ENCODE results near the gene MRPL9. TPM values are rescaled to one million over a fixed set of nuclear protein-coding genes. Genes with fewer than 3 reads are reported as not detected.
"Not testable (repeated sequence)": the region's sequence is repeated elsewhere in the genome, so short reads cannot be mapped to it uniquely, and the experiment has no call there.

Gene MRPL9
- total RNA-seq, 2 experiments from 2014 or later = 121 to 141 TPM

DNA sequence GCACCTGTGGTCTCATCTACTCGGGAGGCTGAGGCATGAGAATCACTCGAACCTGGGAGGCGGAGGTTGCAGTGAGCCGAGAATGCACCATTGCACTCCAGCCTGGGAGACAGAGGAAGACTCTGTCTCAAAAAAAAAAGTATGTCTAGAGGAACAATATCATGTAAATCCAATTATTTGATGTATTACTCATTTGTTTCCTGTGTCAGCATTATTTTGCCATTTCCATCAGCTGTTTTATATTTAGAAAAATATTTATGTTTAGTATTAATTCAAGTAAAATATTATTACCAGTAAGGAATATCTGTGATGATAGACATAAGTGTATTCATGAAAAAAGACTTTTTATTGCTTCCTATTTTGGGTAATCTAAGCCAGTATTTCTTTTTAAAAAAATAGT is 14.0 kb upstream of the MRPL9 start:
- POLR2A ChIA-PET = interaction anchor here (0.8 kb wide), 1 partner anchor 13 kb away, joined by 4 read pairs; no protein-coding TSS in a partner anchor
- intact Hi-C loops (cut with micrococcal nuclease) = no loop called here
- no peaks in the 10 kb centered on the region for H3K27me3 Mint-ChIP-seq
- H3K4me3 Mint-ChIP-seq = no peak overlapping the region
- peaks cover 2% of the 10 kb centered on the region for H3K36me3 Mint-ChIP-seq (ENCODE audit: low read depth)
- no peak overlapping the region for H3K27ac Mint-ChIP-seq
- no peaks in the 10 kb centered on the region for H3K9me3 Mint-ChIP-seq
- H3K4me1 Mint-ChIP-seq (ENCODE audit: low read depth) = no peaks in the 10 kb centered on the region
- DNase-seq = no peak
- no peak for TF ChIP-seq CTCF (IDR thresholded peaks at IDR 0.05)
- CTCF ChIA-PET = no interaction called here
- no peak for ATAC-seq

- POLR2A ChIA-PET = no interaction called here
- Mint-ChIP-seq H3K36me3 (ENCODE audit: low read depth) (peaks cover 2% of the 10 kb centered on the region), H3K4me3 (no peak overlapping the region), H3K9me3 (no peaks in the 10 kb centered on the region), H3K4me1 (ENCODE audit: low read depth) (no peaks in the 10 kb centered on the region), H3K27ac (no peak overlapping the region), H3K27me3 (no peaks in the 10 kb centered on the region)
- no peak for DNase-seq
- no peak for ATAC-seq
- CTCF ChIA-PET = no interaction called here
- no peak for TF ChIP-seq CTCF (IDR thresholded peaks at IDR 0.05)
- intact Hi-C loops (cut with micrococcal nuclease) = no loop called here
Observed at GRCh38 chr1:151776665-151777062, 13.4 kb upstream of the MRPL9 start.

DNA sequence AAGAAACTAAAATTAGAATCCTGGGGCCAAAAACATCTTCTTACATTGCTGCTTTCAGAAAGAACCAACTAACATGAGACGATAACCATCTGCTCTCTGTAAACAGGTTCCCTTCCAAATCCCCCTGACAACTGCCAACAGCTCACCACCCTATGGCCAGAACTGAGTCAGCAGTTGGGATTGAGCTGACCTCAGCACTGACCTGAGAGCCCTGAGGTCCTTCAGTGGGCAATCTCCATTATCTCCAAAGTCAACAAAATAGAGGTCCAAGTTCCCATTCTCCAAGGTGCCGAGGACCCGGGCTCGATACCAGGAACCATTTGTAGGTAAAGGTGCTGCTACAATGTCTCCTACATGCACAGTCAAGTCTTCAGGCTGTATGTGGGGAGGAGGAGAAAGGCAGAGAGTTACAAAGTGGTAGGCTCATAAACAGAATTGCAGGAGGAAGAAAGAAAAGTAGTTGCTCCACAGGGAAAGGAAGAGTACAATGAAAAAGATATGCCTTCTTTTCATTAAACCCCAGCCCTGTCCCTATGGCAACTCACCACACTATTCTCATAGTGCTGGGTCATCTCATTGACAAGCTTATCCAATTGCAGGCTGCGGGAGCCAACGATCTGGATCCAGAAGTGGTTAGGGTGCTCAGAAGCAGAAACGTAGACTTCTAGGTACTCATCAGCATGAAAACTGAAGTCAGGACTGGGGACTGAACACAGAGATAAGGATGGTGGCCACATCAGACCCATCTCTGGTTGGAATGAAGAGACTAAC is 12.8 kb upstream of the MRPL9 start:
- Mint-ChIP-seq H3K9me3 (no peaks in the 10 kb centered on the region), H3K4me1 (ENCODE audit: low read depth) (no peaks in the 10 kb centered on the region), H3K27ac (no peak overlapping the region), H3K36me3 (ENCODE audit: low read depth) (peaks cover 2% of the 10 kb centered on the region), H3K27me3 (no peaks in the 10 kb centered on the region), H3K4me3 (no peak overlapping the region)
- DNase-seq = no peak
- ChIA-PET POLR2A (no interaction called here), CTCF (no interaction called here)
- no peak for ATAC-seq
- intact Hi-C loops (cut with micrococcal nuclease) = no loop called here
- no peak for TF ChIP-seq CTCF (IDR thresholded peaks at IDR 0.05)

- POLR2A ChIA-PET = no interaction called here
- Mint-ChIP-seq H3K27ac (no peak overlapping the region), H3K36me3 (ENCODE audit: low read depth) (no peaks in the 10 kb centered on the region), H3K4me1 (ENCODE audit: low read depth) (no peaks in the 10 kb centered on the region), H3K27me3 (no peaks in the 10 kb centered on the region), H3K4me3 (no peak overlapping the region), H3K9me3 (no peaks in the 10 kb centered on the region)
- intact Hi-C loops (cut with micrococcal nuclease) = no loop called here
- CTCF ChIA-PET = interaction anchor here (1.1 to 1.3 kb wide), 3 partner anchors 12 to 56 kb away, joined by 3 to 4 read pairs (median 3); partner anchors contain the start of genes MRPL9 and RORC
- TF ChIP-seq CTCF (IDR thresholded peaks at IDR 0.05) = no peak
- no peak for DNase-seq
- no peak for ATAC-seq
Observed at GRCh38 chr1:151774256-151774922, 11.1 kb upstream of the MRPL9 start.

GRCh38 chr1:151773702-151774101 is 10.4 kb upstream of the MRPL9 start:
- Mint-ChIP-seq H3K27me3 (no peaks in the 10 kb centered on the region), H3K36me3 (ENCODE audit: low read depth) (no peaks in the 10 kb centered on the region), H3K4me3 (no peak overlapping the region), H3K9me3 (no peaks in the 10 kb centered on the region), H3K4me1 (ENCODE audit: low read depth) (no peaks in the 10 kb centered on the region), H3K27ac (no peak overlapping the region)
- CTCF ChIA-PET = interaction anchor here (1.3 kb wide), 1 partner anchor 57 kb away, joined by 4 read pairs; the partner anchor contains the start of gene RORC
- DNase-seq (no peak), ATAC-seq (no peak)
- no peak for TF ChIP-seq CTCF (IDR thresholded peaks at IDR 0.05)
- POLR2A ChIA-PET = interaction anchor here (0.7 kb wide), 1 partner anchor 154 kb away, joined by 3 read pairs; no protein-coding TSS in a partner anchor
- intact Hi-C loops (cut with micrococcal nuclease) = no loop called here

GRCh38 chr1:151769270-151769669 is 6.0 kb upstream of the MRPL9 start:
- ATAC-seq; H3K27ac Mint-ChIP-seq; DNase-seq; H3K9me3 Mint-ChIP-seq; POLR2A ChIA-PET; H3K36me3 Mint-ChIP-seq (ENCODE audit: low read depth); intact Hi-C loops (cut with micrococcal nuclease); CTCF ChIA-PET; H3K4me1 Mint-ChIP-seq (ENCODE audit: low read depth); H3K4me3 Mint-ChIP-seq; H3K27me3 Mint-ChIP-seq: not testable (repeated sequence)

DNA sequence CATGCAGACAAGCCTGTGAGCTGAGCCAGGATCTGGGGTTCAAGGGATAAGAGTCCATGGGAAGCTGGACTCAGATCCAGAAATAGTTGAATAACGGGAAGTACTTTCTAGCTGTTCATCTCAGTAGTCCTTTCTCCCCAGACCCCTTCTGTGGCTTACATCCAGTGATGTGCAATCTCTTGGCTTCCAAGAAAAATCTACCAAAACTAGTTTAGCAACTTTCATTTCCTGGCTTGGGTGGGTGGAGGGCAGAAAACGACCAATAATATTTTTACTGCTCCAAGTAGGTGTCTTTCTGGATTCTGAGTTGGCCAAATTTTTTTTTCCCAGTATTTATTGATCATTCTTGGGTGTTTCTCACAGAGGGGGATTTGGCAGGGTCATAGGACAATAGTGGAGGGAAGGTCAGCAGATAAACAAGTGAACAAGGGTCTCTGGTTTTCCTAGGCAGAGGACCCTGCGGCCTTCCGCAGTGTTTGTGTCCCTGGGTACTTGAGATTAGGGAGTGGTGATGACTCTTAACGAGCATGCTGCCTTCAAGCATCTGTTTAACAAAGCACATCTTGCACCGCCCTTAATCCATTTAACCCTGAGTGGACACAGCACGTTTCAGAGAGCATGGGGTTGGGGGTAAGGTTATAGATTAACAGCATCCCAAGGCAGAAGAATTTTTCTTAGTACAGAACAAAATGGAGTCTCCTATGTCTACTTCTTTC is 5.2 kb upstream of the MRPL9 start:
- H3K9me3 Mint-ChIP-seq; POLR2A ChIA-PET; H3K36me3 Mint-ChIP-seq (ENCODE audit: low read depth); CTCF ChIA-PET; H3K4me3 Mint-ChIP-seq; H3K27me3 Mint-ChIP-seq; DNase-seq; ATAC-seq; H3K27ac Mint-ChIP-seq; intact Hi-C loops (cut with micrococcal nuclease): not testable (repeated sequence)
- peaks cover 12% of the 10 kb centered on the region for H3K4me1 Mint-ChIP-seq (ENCODE audit: low read depth)

Data from activated CD8-positive, alpha-beta T cell treated with anti-CD3 and anti-CD28 coated beads for 36 hours (primary cell).